ENCODE measurements around the gene CNGA2. TPM values are rescaled to one million over a fixed set of nuclear protein-coding genes. Genes with fewer than 3 reads are reported as not detected.

CNGA2 gene
- total and polyA plus RNA-seq, 12 donors = not detected

DNA sequence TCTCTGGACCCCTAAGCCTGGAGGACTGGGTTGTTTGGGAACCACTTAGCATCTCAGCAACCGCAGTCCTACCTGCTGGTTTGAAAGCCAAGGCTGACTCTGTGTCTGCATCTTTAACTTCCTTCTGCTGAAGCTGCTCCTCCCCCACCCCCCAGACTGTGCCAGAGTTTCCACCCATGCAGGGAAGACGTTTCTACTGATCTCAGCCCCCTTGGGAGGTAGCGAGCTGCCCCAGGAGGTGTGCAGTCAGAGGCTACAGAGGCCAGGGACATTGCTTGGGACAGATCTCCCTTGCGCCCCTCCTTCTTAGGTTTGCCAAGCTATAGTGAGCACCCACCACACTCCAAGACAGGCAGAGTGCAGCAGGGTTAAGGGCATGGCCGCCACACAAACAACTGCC, 23.4 kb upstream of the CNGA2 start:
- H3K27me3 ChIP-seq = peaks cover 2% of the 10 kb centered on the region
- no peak overlapping the region for H3K27ac ChIP-seq
- no peak overlapping the region for H3K4me3 ChIP-seq
- intact Hi-C loops (cut with DNase I) = no loop called here
- no peak for TF ChIP-seq CTCF (IDR thresholded peaks at IDR 0.05)
- TF ChIP-seq POLR2A (IDR thresholded peaks at IDR 0.05) = no peak
- WGBS, 4 donors = 33 to 69% (median 49%) methylated on average over 3 to 5 of the region's 5 CpGs
- H3K4me1 ChIP-seq (replicated peaks in 1 of 2) = no peaks in the 10 kb centered on the region
- DNase-seq = no peak
- H3K36me3 ChIP-seq (replicated peaks in 1 of 2) = no peaks in the 10 kb centered on the region
- H3K9me3 ChIP-seq (replicated peaks in 1 of 3) = no peaks in the 10 kb centered on the region

- Histone ChIP-seq H3K4me1 (replicated peaks in 1 of 2) (no peaks in the 10 kb centered on the region), H3K4me3 (no peak overlapping the region), H3K27me3 (peaks cover 2% of the 10 kb centered on the region), H3K36me3 (replicated peaks in 1 of 2) (no peaks in the 10 kb centered on the region), H3K9me3 (replicated peaks in 1 of 3) (no peaks in the 10 kb centered on the region), H3K27ac (no peak overlapping the region)
- intact Hi-C loops (cut with DNase I) = no loop called here
- no peak for TF ChIP-seq POLR2A (IDR thresholded peaks at IDR 0.05)
- no peak for TF ChIP-seq CTCF (IDR thresholded peaks at IDR 0.05)
- DNase-seq = no peak
- WGBS, 4 donors = 38 to 45% (median 42%) methylated on average over 2 of the region's 2 CpGs; no CpG with 5 or more reads in 1 of the 4 donors
Measured at GRCh38 chrX:151711787-151712186, 22.8 kb upstream of the CNGA2 start.

DNA sequence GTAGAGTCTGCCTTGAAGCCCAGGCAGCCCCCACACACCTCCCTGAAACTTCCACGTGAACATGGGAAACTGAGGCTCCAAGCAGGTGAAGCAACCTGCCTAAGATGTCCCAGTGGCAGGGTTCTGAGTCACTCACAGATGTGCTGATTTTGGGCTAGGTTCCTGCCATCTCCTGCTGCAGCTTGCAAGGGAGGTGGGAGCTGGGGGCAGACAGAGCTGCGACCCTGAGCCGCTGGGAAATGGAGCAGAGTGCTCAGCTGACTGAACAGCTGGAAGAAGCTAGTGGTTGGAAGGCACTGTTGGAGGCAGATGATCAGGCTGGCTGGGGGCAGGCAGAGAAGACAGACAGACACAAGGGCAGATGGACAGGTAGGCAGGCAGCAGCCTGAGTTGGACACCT, 22.3 kb upstream of the CNGA2 start:
- TF ChIP-seq CTCF (IDR thresholded peaks at IDR 0.05) = no peak
- no peak for TF ChIP-seq POLR2A (IDR thresholded peaks at IDR 0.05)
- no peak for DNase-seq
- intact Hi-C loops (cut with DNase I) = no loop called here
- Histone ChIP-seq H3K27me3 (peaks cover 2% of the 10 kb centered on the region), H3K9me3 (replicated peaks in 1 of 3) (no peaks in the 10 kb centered on the region), H3K27ac (no peak overlapping the region), H3K4me3 (no peak overlapping the region), H3K4me1 (replicated peaks in 1 of 2) (no peaks in the 10 kb centered on the region), H3K36me3 (replicated peaks in 1 of 2) (no peaks in the 10 kb centered on the region)
- WGBS, 4 donors = 34 to 70% (median 49%) methylated on average over 3 of the region's 3 CpGs

DNA sequence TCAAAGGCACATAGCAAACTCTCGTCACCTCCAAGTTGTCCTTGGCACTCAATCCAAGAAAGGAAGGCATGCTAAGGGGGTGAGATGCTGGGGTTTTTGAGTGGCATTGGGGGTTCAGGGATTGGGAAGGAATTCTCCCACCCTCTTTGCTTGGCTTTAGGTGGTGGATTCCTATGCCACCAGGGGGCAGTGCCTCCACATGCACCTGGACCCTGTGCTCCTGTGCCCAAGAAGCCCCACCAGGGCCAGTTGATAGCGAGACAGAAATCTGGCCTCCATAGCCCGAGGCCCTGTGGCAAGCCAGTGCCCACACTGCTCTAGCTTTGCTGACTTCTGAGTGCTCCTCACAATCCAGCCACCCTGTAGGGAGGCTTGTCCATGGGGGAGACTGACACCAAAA, 20.7 kb upstream of the CNGA2 start:
- Histone ChIP-seq H3K27me3 (peaks cover 2% of the 10 kb centered on the region), H3K27ac (no peak overlapping the region), H3K4me3 (no peak overlapping the region), H3K4me1 (replicated peaks in 1 of 2) (no peaks in the 10 kb centered on the region), H3K36me3 (replicated peaks in 1 of 2) (no peaks in the 10 kb centered on the region), H3K9me3 (replicated peaks in 1 of 3) (no peaks in the 10 kb centered on the region)
- intact Hi-C loops (cut with DNase I) = no loop called here
- TF ChIP-seq POLR2A (IDR thresholded peaks at IDR 0.05) = no peak
- TF ChIP-seq CTCF (IDR thresholded peaks at IDR 0.05) = peak in 5 of 6 experiments; percentile 13 to 39 (median 24)
- WGBS, 4 donors = 45 to 59% (median 57%) methylated on average over 1 to 3 of the region's 3 CpGs
- peak in 2 of 7 donors; percentile 17 to 18 for DNase-seq
